Activated CD8-positive, alpha-beta memory T cell treated with anti-CD3 and anti-CD28 coated beads for 4 hours (primary cell): ENCODE measurements around the gene TMEM131.

Experiments
- DNase-seq, 2 donors: peaks; one replicate each; pipeline ENCODE4 v3.0.0-alpha.2; 2020; ENCODE audit warnings: low read depth in 2 of 2

TMEM131 gene

GRCh38 chr2:97806738-97807618, 188.8 kb downstream of the TMEM131 start:
- DNase-seq, result peak; percentile 51 to 56

GRCh38 chr2:97805776-97806175, 190.0 kb downstream of the TMEM131 start:
- DNase-seq, result no peak

- DNase-seq, result no peak
Measured at GRCh38 chr2:97801028-97801427, 194.7 kb downstream of the TMEM131 start.

GRCh38 chr2:97798416-97798815, 197.3 kb downstream of the TMEM131 start:
- no peak for DNase-seq

GRCh38 chr2:97797355-97797754, 198.4 kb downstream of the TMEM131 start:
- DNase-seq, result no peak

- DNase-seq, result no peak
Measured at GRCh38 chr2:97796465-97797126, 199.2 kb downstream of the TMEM131 start.

GRCh38 chr2:97792416-97792815, 203.3 kb downstream of the TMEM131 start:
- no peak for DNase-seq

- DNase-seq, result no peak
Measured at GRCh38 chr2:97788986-97789644, 206.6 kb downstream of the TMEM131 start.

- no peak for DNase-seq
Measured at GRCh38 chr2:97785818-97786217, 209.9 kb downstream of the TMEM131 start.

GRCh38 chr2:97784953-97785352, 210.8 kb downstream of the TMEM131 start:
- DNase-seq, result no peak

GRCh38 chr2:97781981-97782380, 213.8 kb downstream of the TMEM131 start:
- DNase-seq, result no peak

- no peak for DNase-seq
Measured at GRCh38 chr2:97779141-97779540, 216.6 kb downstream of the TMEM131 start.

- no peak for DNase-seq
Measured at GRCh38 chr2:97775074-97775473, 220.7 kb downstream of the TMEM131 start.

GRCh38 chr2:97774425-97774824, 221.3 kb downstream of the TMEM131 start:
- DNase-seq, result no peak

GRCh38 chr2:97770445-97770844, 225.3 kb downstream of the TMEM131 start:
- no peak for DNase-seq

- DNase-seq, result no peak
Measured at GRCh38 chr2:97769711-97770110, 226.0 kb downstream of the TMEM131 start.

- DNase-seq, result no peak
Measured at GRCh38 chr2:97769308-97769707, 226.4 kb downstream of the TMEM131 start.

- no peak for DNase-seq
Measured at GRCh38 chr2:97766567-97766966, 229.2 kb downstream of the TMEM131 start.

- no peak for DNase-seq
Measured at GRCh38 chr2:97765933-97766332, 229.8 kb downstream of the TMEM131 start.

GRCh38 chr2:97764559-97765263, 231.0 kb downstream of the TMEM131 start:
- DNase-seq, result no peak

- no peak for DNase-seq
Measured at GRCh38 chr2:97763176-97763845, 232.4 kb downstream of the TMEM131 start.
